Measurements from ENCODE around the gene F2RL2.

DNA sequence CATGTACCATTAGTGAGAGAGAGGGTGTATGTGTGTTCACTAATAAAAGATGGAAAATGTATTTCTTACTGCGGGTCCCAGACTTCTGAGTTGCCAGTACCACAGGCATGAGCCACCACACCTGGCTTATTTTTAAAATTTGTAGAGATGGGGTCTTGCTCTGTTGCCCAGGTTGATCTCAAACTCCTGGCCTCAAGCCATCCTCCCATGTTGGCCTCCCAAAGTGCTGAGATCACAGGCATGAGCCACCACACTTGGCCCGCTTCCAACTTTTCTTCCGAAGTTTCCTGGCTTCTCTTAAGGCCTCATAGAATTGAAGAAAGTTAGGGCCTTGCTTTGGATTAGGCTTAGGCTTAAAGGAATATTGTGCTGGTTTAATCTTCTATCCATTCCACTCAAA, 40.4 kb upstream of the F2RL2 start:
- TF ChIP-seq TAF1 (IDR thresholded peaks at IDR 0.05; ENCODE audit: low read depth, low read length): no peak
- TF ChIP-seq POLR2A (IDR thresholded peaks at IDR 0.05; ENCODE audit: low read depth, low read length): no peak
- no peak for TF ChIP-seq POLR2AphosphoS5 (IDR thresholded peaks at IDR 0.05; ENCODE audit: low read depth, low read length)
- no peak for TF ChIP-seq PAX5 (IDR thresholded peaks at IDR 0.05; ENCODE audit: insufficient read depth, low read length, severe bottlenecking)

All from GM12891 (cell line).